ENCODE results near the gene NECTIN2. TPM values are rescaled to one million over a fixed set of nuclear protein-coding genes. Genes with fewer than 3 reads are reported as not detected.
"Not testable (repeated sequence)": the region's sequence is repeated elsewhere in the genome, so short reads cannot be mapped to it uniquely, and the experiment has no call there.

NECTIN2 gene
- total RNA-seq, 4 donors from 2014 or later = 75.2 to 91.1 (median 82.4) TPM

DNA sequence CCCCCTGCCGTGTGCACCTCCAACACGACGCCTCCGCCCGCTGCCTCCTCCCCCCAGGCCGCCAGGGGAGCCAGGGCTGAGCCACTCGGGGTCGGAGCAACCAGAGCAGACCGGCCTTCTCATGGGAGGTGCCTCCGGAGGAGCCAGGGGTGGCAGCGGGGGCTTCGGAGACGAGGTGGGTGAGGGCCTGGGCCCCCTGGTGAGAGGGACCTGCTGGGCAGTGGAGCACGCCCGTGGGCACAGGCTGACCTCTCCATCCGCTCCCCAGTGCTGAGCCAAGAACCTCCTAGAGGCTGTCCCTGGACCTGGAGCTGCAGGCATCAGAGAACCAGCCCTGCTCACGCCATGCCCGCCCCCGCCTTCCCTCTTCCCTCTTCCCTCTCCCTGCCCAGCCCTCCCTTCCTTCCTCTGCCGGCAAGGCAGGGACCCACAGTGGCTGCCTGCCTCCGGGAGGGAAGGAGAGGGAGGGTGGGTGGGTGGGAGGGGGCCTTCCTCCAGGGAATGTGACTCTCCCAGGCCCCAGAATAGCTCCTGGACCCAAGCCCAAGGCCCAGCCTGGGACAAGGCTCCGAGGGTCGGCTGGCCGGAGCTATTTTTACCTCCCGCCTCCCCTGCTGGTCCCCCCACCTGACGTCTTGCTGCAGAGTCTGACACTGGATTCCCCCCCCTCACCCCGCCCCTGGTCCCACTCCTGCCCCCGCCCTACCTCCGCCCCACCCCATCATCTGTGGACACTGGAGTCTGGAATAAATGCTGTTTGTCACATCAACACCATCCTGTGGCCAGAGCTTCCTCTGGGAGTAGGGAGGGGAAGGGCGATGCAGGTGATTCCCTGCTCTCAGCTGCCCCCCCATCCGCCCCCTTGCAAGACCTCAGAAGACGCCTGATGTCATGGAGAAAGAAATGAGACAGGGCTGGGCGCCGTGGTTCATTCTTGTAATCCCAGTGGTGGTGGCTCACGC lies 25.2 kb upstream of the NECTIN2 start:
- no peak overlapping the region for H3K4me3 ChIP-seq (ENCODE audit: low read depth, poor library complexity, severe bottlenecking)
- TF ChIP-seq POLR2A (IDR thresholded peaks at IDR 0.05) = no peak
- TF ChIP-seq, protein P1, sequence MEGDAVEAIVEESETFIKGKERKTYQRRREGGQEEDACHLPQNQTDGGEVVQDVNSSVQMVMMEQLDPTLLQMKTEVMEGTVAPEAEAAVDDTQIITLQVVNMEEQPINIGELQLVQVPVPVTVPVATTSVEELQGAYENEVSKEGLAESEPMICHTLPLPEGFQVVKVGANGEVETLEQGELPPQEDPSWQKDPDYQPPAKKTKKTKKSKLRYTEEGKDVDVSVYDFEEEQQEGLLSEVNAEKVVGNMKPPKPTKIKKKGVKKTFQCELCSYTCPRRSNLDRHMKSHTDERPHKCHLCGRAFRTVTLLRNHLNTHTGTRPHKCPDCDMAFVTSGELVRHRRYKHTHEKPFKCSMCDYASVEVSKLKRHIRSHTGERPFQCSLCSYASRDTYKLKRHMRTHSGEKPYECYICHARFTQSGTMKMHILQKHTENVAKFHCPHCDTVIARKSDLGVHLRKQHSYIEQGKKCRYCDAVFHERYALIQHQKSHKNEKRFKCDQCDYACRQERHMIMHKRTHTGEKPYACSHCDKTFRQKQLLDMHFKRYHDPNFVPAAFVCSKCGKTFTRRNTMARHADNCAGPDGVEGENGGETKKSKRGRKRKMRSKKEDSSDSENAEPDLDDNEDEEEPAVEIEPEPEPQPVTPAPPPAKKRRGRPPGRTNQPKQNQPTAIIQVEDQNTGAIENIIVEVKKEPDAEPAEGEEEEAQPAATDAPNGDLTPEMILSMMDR (IDR thresholded peaks at IDR 0.05) = no peak
- no peak for DNase-seq (ENCODE audit: low spot score in 2 of 2)
- WGBS, 2 donors = 55 to 60% methylated on average over 30 to 31 of the region's 35 CpGs
- intact Hi-C loops (cut with DNase I; ENCODE audit: low total_unique reads) = no loop called here

DNA sequence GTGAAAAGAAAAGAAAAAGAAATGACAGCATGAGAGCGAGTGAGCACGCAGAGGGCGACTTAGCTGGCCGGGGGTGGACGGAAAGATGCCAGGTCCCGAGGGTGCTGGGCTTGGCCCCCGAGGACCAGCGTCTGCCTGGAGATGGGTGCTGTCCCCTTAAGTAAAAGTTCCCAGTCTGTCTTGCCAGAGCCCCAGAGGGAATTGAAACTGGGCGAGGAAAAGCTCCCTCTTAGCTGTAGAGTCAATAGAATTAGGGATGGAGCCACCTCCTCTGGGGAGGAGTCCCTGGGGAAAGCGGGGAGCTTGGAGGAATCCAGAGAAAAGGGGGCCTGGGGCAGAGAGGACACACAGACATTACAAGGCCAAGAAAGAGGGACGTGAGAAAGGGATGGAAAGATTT lies 23.9 kb upstream of the NECTIN2 start:
- TF ChIP-seq, protein P1 (IDR thresholded peaks at IDR 0.05) = no peak
- TF ChIP-seq POLR2A (IDR thresholded peaks at IDR 0.05) = no peak
- no peak for DNase-seq (ENCODE audit: low spot score in 2 of 2)
- intact Hi-C loops (cut with DNase I; ENCODE audit: low total_unique reads) = no loop called here
- WGBS, 2 donors = 35 to 39% methylated on average over 11 of the region's 11 CpGs
- H3K4me3 ChIP-seq (ENCODE audit: low read depth, poor library complexity, severe bottlenecking) = no peak overlapping the region

DNA sequence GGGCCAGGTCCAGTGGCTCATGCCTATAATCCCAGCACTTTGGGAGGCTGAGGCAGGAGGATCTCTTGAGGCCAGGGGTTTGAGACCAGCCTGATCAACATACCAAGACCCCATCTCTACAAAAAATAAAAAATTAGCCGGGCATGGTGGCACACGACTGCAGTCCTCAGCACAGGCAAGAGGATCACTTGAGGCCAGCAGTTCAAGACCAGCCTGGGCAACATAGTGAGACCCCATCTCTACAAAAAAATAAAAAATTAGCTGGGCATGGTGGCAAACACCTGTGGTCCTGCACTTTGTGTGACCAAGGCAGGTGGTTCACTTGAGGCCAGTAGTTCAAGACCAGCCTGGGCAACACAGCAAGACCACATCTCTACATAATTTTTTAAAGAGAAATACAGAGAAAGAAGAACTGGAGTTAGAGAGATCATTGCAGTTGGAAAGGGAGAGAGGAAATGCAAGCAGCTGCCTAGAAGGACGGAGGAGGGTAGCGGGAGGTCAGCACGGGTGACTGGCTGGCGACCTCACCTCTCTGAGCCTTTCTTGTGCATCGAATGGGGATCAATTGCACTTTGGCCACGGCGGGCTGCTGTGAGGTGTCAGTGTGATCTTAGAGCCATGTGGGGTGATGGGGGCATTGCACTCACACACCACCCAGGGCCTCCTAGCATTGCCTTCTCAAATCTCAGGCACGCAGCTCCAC lies 23.3 kb upstream of the NECTIN2 start:
- TF ChIP-seq POLR2A (IDR thresholded peaks at IDR 0.05) = no peak
- TF ChIP-seq, protein P1 (IDR thresholded peaks at IDR 0.05) = no peak
- intact Hi-C loops (cut with DNase I; ENCODE audit: low total_unique reads) = no loop called here
- H3K4me3 ChIP-seq (ENCODE audit: low read depth, poor library complexity, severe bottlenecking) = no peak overlapping the region
- no peak for DNase-seq (ENCODE audit: low spot score in 2 of 2)
- WGBS, 2 donors = 66 to 69% methylated on average over 10 of the region's 10 CpGs

DNA sequence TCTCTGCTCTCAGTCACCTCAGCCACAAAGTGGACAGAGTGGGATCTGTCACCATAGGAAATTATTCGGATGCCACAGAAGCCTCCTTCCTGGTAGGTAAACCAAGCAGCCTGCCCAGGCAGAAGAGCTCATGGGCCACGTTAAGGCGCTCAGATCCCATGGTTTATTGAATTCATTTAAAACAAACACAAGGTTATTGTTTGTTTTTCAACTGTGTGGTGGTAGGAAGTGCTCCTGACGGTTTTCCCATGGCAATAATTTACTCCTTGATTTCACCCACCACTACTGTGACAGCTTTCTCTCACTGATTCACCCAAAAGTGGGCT lies 22.8 kb upstream of the NECTIN2 start:
- H3K4me3 ChIP-seq (ENCODE audit: low read depth, poor library complexity, severe bottlenecking) = no peak overlapping the region
- WGBS, 2 donors = 53 to 71% methylated on average over 4 of the region's 4 CpGs
- TF ChIP-seq POLR2A (IDR thresholded peaks at IDR 0.05) = no peak
- TF ChIP-seq, protein P1 (IDR thresholded peaks at IDR 0.05) = no peak
- intact Hi-C loops (cut with DNase I; ENCODE audit: low total_unique reads) = no loop called here
- no peak for DNase-seq (ENCODE audit: low spot score in 2 of 2)

DNA sequence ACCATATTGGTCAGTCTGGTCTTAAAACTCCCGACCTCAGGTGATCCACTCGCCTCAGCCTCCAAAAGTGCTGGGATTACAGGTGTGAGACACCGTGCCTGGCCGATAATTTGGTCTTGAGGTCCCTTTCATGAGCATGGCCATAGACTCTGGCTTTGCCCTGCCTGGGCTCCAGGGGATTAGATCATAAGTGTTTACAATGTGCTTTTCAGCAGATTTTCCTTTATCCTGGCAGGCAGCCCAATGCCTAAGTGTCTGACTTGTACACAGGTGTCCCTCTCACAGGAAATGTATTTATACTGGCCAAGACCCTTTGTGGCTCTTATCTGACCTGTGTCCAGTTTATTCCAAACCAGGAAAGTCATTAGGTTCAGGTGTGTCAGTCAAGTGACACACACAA lies 21.3 kb upstream of the NECTIN2 start:
- WGBS, 2 donors = 78 to 90% methylated on average over 4 of the region's 4 CpGs
- no peak overlapping the region for H3K4me3 ChIP-seq (ENCODE audit: low read depth, poor library complexity, severe bottlenecking)
- DNase-seq (ENCODE audit: low spot score in 2 of 2) = no peak
- intact Hi-C loops (cut with DNase I; ENCODE audit: low total_unique reads) = no loop called here
- TF ChIP-seq, protein P1 (IDR thresholded peaks at IDR 0.05) = no peak

DNA sequence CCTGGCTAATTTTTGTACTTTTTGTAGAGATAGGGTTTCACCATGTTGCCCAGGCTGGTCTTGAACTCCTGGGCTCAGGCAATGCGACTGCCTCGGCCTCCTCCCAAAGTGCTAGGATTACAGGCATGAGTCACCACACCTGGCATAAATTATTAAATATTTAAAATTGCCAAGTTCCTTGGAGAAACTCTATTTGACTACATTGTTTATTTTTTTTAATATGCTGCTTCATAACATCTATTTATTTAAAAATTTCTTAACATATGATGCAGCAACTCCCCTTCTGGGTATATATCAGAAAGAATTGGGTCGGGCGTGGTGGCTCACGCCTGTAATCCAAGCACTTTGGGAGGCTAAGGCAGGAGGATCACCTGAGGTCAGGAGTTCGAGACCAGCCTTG lies 13.2 kb upstream of the NECTIN2 start:
- DNase-seq (ENCODE audit: low spot score in 2 of 2); H3K4me3 ChIP-seq (ENCODE audit: low read depth, poor library complexity, severe bottlenecking): not testable (repeated sequence)
- intact Hi-C loops (cut with DNase I; ENCODE audit: low total_unique reads) = loop anchor here (5.0 kb wide), 1 partner anchor 116 kb away; no protein-coding TSS in a partner anchor
- 50 to 60% methylated on average over 6 of the region's 6 CpGs for WGBS, 2 donors

DNA sequence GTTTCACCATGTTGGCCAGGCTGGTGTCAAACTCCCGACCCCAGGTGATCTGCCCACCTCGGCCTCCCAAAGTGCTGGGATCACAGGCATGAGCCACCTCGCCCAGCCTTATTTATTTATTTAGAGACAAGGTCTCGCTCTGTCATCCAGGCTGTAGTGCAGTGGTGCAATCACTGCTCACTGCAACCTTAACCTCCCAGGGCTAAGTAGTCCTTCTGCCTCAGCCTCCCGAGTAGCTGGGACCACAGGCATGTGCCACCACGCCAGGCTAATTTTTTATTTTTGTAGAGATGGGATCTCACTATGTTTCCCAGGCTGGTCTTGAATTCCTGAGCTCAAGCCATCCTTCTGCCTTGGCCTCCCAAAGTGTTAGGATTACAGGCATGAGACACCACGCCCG lies 11.7 kb upstream of the NECTIN2 start:
- intact Hi-C loops (cut with DNase I; ENCODE audit: low total_unique reads) = loop anchor here (5.0 kb wide), 1 partner anchor 117 kb away; no protein-coding TSS in a partner anchor
- not testable (repeated sequence) for DNase-seq (ENCODE audit: low spot score in 2 of 2); H3K4me3 ChIP-seq (ENCODE audit: low read depth, poor library complexity, severe bottlenecking)
- WGBS, 2 donors = 87 to 92% methylated on average over 8 of the region's 8 CpGs
